HepG2 (cell line): ENCODE measurements around the gene TACO1. TPM values are rescaled to one million over a fixed set of nuclear protein-coding genes. Genes with fewer than 3 reads are reported as not detected.

Experiments used
- FOXO1 ChIP-seq: sonication (generic); formaldehyde crosslinking; IDR thresholded peaks from 2 replicates; pipeline ENCODE4 v1.4.0; 2020; ENCODE audit warnings: missing genetic modification reagents
- HOXA9 ChIP-seq: sonication (generic); formaldehyde crosslinking; IDR thresholded peaks from 2 replicates; pipeline ENCODE4 v1.8.1; 2022; ENCODE audit warnings: missing genetic modification reagents, mild to moderate bottlenecking, moderate library complexity, borderline replicate concordance
- MAFF ChIP-seq: IDR thresholded peaks from 2 replicates; pipeline ENCODE4 v1.6.1; 2011; ENCODE audit warnings: low read depth, low read length, improper control_type of control experiment
- ZMAT3 ChIP-seq: sonication (generic); formaldehyde crosslinking; conservative IDR thresholded peaks from 2 replicates; pipeline ENCODE4 v1.7.0; 2021; ENCODE audit warnings: missing genetic modification reagents
- polyA plus RNA-seq, 8 experiments: library from polyadenylated mRNA; depleted of rRNA in 3 of 8; stranded (reverse) in 7 of 8; unstranded in 1 of 8; fragments of >200 nt; fragmentation: Illumina TruSeq in 4 of 8; extraction: Trizol in 4 of 8; gene quantifications; 2 replicates each; pipeline versions ENCODE4 v1.2.1 to v1.2.3, GENCODE V29; 2011 to 2016; ENCODE audit warnings: low read depth in 4 of 8, missing spikeins in 1 of 8, mixed read lengths in 1 of 8; ENCODE audit not compliant: insufficient read depth in 1 of 8
- total RNA-seq, 5 experiments: library from RNA; depleted of rRNA; stranded (reverse); fragments of >200 nt; fragmentation: Illumina TruSeq; extraction: Trizol; gene quantifications; 2 replicates each; pipeline ENCODE4 v1.2.3, GENCODE V29; 2016; ENCODE audit warnings: low read depth in 1 of 5
- TF ChIP-seq, protein P1 (sequence below): sonication (generic); formaldehyde crosslinking; IDR thresholded peaks from 2 replicates; pipeline ENCODE4 v1.4.0; 2020; ENCODE audit warnings: missing genetic modification reagents
- TF ChIP-seq, protein P2 (sequence below): IDR thresholded peaks from 2 replicates; pipeline ENCODE4 v1.6.1; 2012; ENCODE audit warnings: low read depth, low read length, improper control_type of control experiment
- TF ChIP-seq, protein P3 (sequence below): sonication (generic); formaldehyde crosslinking; IDR thresholded peaks from 2 replicates; pipeline ENCODE4 v1.8.1; 2023; ENCODE audit warnings: mild to moderate bottlenecking, moderate library complexity, missing genetic modification reagents
- TF ChIP-seq, protein P4 (sequence below): sonication (generic); formaldehyde crosslinking; IDR thresholded peaks from 2 replicates; pipeline ENCODE4 v1.4.0; 2020; ENCODE audit warnings: mild to moderate bottlenecking, missing genetic modification reagents, borderline replicate concordance
- TF ChIP-seq, protein P5 (sequence below): sonication (generic); formaldehyde crosslinking; IDR thresholded peaks from 2 replicates; pipeline ENCODE4 v1.8.1; 2023; ENCODE audit warnings: mild to moderate bottlenecking, missing genetic modification reagents
- TF ChIP-seq, protein P6 (sequence below): sonication (generic); formaldehyde crosslinking; IDR thresholded peaks from 2 replicates; pipeline ENCODE4 v1.5.0; 2020; ENCODE audit warnings: mild to moderate bottlenecking, missing genetic modification reagents

TACO1 gene
- total and polyA plus RNA-seq, 2 of the 13 experiments (the other 11 are each of a cell fraction or from before 2014, with no cell fraction given) = 34.7 to 53.6 TPM

DNA sequence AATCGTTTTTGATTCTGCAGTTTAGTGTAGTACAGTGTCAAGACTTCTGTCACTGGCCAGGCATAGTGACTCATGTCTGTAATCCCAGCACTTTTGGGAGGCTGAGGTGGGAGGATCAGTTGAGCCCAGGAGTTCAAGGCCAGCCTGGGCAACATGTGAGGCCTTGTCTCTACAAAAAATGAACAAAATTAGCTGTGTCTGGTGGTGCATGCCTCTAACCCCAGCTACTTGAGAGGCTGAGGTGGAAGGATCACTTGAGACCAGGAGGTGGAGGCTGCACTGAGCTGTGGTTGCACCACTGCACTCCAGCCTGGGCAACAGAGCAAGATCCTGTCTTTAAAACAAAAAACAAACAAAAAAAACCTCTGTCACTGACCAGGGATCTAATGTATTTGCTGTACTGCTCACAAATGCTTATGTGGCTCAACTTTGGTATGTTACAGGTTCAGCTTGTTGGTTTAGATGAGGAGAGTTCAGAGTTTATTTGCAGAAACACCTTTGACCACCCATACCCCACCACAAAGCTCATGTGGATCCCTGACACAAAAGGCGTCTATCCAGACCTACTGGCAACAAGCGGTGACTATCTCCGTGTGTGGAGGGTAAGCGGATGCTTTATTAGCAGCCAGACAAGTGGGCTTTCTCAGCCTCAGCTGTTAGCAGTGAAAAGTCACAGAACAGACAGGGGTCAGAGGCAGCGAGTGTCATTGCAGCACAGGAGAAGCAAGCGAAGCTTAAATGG, 22.5 kb upstream of the TACO1 start (continued):
- TF ChIP-seq, protein P1, sequence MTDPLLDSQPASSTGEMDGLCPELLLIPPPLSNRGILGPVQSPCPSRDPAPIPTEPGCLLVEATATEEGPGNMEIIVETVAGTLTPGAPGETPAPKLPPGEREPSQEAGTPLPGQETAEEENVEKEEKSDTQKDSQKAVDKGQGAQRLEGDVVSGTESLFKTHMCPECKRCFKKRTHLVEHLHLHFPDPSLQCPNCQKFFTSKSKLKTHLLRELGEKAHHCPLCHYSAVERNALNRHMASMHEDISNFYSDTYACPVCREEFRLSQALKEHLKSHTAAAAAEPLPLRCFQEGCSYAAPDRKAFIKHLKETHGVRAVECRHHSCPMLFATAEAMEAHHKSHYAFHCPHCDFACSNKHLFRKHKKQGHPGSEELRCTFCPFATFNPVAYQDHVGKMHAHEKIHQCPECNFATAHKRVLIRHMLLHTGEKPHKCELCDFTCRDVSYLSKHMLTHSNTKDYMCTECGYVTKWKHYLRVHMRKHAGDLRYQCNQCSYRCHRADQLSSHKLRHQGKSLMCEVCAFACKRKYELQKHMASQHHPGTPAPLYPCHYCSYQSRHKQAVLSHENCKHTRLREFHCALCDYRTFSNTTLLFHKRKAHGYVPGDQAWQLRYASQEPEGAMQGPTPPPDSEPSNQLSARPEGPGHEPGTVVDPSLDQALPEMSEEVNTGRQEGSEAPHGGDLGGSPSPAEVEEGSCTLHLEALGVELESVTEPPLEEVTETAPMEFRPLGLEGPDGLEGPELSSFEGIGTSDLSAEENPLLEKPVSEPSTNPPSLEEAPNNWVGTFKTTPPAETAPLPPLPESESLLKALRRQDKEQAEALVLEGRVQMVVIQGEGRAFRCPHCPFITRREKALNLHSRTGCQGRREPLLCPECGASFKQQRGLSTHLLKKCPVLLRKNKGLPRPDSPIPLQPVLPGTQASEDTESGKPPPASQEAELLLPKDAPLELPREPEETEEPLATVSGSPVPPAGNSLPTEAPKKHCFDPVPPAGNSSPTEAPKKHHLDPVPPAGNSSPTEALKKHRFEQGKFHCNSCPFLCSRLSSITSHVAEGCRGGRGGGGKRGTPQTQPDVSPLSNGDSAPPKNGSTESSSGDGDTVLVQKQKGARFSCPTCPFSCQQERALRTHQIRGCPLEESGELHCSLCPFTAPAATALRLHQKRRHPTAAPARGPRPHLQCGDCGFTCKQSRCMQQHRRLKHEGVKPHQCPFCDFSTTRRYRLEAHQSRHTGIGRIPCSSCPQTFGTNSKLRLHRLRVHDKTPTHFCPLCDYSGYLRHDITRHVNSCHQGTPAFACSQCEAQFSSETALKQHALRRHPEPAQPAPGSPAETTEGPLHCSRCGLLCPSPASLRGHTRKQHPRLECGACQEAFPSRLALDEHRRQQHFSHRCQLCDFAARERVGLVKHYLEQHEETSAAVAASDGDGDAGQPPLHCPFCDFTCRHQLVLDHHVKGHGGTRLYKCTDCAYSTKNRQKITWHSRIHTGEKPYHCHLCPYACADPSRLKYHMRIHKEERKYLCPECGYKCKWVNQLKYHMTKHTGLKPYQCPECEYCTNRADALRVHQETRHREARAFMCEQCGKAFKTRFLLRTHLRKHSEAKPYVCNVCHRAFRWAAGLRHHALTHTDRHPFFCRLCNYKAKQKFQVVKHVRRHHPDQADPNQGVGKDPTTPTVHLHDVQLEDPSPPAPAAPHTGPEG (CRISPR knock-in tag) = no peak
- TF ChIP-seq MAFF (peak; percentile 74), ZMAT3 (CRISPR knock-in tag) (no peak), FOXO1 (CRISPR knock-in tag) (peak; percentile 79), HOXA9 (CRISPR knock-in tag) (0 out of 2 replicates have a peak, but pooled peaks have one; percentile 50)
- TF ChIP-seq, protein P2, sequence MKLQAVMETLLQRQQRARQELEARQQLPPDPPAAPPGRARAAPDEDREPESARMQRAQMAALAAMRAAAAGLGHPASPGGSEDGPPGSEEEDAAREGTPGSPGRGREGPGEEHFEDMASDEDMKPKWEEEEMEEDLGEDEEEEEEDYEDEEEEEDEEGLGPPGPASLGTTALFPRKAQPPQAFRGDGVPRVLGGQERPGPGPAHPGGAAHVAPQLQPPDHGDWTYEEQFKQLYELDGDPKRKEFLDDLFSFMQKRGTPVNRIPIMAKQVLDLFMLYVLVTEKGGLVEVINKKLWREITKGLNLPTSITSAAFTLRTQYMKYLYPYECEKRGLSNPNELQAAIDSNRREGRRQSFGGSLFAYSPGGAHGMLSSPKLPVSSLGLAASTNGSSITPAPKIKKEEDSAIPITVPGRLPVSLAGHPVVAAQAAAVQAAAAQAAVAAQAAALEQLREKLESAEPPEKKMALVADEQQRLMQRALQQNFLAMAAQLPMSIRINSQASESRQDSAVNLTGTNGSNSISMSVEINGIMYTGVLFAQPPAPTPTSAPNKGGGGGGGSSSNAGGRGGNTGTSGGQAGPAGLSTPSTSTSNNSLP = peak; percentile 43; the same call in 1 of the 2 replicates
- TF ChIP-seq, protein P3, sequence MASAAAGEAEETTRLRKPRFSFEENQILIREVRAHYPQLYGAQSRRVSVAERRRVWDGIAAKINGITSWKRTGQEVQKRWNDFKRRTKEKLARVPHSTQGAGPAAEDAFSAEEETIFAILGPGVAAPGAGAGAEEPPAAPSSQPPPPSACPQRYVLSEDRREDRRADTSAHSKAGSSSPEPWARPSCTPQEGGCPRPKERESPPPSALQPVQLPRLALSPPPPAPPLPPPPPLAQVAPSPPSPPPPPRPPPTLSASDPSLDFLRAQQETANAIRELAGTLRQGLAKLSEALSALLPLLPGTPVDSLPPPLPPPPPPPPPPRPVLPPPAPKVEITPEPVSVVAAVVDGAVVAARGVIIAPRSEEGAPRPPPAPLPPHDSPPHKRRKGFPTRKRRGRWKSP = peak; percentile 53; the same call in 1 of the 2 replicates
- TF ChIP-seq, protein P4, sequence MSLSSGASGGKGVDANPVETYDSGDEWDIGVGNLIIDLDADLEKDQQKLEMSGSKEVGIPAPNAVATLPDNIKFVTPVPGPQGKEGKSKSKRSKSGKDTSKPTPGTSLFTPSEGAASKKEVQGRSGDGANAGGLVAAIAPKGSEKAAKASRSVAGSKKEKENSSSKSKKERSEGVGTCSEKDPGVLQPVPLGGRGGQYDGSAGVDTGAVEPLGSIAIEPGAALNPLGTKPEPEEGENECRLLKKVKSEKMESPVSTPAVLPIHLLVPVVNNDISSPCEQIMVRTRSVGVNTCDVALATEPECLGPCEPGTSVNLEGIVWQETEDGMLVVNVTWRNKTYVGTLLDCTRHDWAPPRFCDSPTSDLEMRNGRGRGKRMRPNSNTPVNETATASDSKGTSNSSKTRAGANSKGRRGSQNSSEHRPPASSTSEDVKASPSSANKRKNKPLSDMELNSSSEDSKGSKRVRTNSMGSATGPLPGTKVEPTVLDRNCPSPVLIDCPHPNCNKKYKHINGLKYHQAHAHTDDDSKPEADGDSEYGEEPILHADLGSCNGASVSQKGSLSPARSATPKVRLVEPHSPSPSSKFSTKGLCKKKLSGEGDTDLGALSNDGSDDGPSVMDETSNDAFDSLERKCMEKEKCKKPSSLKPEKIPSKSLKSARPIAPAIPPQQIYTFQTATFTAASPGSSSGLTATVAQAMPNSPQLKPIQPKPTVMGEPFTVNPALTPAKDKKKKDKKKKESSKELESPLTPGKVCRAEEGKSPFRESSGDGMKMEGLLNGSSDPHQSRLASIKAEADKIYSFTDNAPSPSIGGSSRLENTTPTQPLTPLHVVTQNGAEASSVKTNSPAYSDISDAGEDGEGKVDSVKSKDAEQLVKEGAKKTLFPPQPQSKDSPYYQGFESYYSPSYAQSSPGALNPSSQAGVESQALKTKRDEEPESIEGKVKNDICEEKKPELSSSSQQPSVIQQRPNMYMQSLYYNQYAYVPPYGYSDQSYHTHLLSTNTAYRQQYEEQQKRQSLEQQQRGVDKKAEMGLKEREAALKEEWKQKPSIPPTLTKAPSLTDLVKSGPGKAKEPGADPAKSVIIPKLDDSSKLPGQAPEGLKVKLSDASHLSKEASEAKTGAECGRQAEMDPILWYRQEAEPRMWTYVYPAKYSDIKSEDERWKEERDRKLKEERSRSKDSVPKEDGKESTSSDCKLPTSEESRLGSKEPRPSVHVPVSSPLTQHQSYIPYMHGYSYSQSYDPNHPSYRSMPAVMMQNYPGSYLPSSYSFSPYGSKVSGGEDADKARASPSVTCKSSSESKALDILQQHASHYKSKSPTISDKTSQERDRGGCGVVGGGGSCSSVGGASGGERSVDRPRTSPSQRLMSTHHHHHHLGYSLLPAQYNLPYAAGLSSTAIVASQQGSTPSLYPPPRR (CRISPR knock-in tag) = peak; percentile 91
- TF ChIP-seq, protein P5, sequence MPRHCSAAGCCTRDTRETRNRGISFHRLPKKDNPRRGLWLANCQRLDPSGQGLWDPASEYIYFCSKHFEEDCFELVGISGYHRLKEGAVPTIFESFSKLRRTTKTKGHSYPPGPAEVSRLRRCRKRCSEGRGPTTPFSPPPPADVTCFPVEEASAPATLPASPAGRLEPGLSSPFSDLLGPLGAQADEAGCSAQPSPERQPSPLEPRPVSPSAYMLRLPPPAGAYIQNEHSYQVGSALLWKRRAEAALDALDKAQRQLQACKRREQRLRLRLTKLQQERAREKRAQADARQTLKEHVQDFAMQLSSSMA (CRISPR knock-in tag) = no peak
- TF ChIP-seq, protein P6, sequence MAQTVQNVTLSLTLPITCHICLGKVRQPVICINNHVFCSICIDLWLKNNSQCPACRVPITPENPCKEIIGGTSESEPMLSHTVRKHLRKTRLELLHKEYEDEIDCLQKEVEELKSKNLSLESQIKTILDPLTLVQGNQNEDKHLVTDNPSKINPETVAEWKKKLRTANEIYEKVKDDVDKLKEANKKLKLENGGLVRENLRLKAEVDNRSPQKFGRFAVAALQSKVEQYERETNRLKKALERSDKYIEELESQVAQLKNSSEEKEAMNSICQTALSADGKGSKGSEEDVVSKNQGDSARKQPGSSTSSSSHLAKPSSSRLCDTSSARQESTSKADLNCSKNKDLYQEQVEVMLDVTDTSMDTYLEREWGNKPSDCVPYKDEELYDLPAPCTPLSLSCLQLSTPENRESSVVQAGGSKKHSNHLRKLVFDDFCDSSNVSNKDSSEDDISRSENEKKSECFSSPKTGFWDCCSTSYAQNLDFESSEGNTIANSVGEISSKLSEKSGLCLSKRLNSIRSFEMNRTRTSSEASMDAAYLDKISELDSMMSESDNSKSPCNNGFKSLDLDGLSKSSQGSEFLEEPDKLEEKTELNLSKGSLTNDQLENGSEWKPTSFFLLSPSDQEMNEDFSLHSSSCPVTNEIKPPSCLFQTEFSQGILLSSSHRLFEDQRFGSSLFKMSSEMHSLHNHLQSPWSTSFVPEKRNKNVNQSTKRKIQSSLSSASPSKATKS (CRISPR knock-in tag) = no peak
